ENCODE data around the gene MYG1.

- TF ChIP-seq GATA2 (IDR thresholded peaks at IDR 0.05; ENCODE audit: low read depth, low read length) (no peak), GATA3 (IDR thresholded peaks at IDR 0.05; ENCODE audit: low read depth, low read length) (no peak)
Observed at GRCh38 chr12:53259891-53260290, 39.6 kb upstream of the MYG1 start.
